H1 (cell line): ENCODE data around the gene GPR39. TPM values are rescaled to one million over a fixed set of nuclear protein-coding genes. Genes with fewer than 3 reads are reported as not detected.

ENCODE experiments used
- SP2 ChIP-seq: IDR thresholded peaks from 2 replicates; pipeline ENCODE4 v1.6.1; 2012; ENCODE audit warnings: mild to moderate bottlenecking, low read length, inconsistent platforms
- TBP ChIP-seq: IDR thresholded peaks from 2 replicates; pipeline ENCODE4 v1.6.1; 2011; ENCODE audit warnings: low read depth, low read length, improper control_type of control experiment
- polyA plus RNA-seq, 7 experiments: library from polyadenylated mRNA; depleted of rRNA in 3 of 7; stranded (reverse) in 5 of 7; unstranded in 2 of 7; fragments of >200 nt in 5 of 7; fragments of 200-250 nt in 2 of 7; gene quantifications; 1 replicate in 5 of 7; 2 replicates in 1 of 7; 4 replicates in 1 of 7; pipeline versions ENCODE4 v1.2.1 to v1.2.3, GENCODE V29; 2011 to 2013; ENCODE audit warnings: missing spikeins in 2 of 7, mixed read lengths in 2 of 7
- total RNA-seq: library from RNA; stranded (reverse); fragmentation: NEBNext Ultra II Directional; extraction: Animal tissue kit (Norgen Biotek cat#: 25700); gene quantifications from 2 replicates; pipeline ENCODE4 v1.2.1, GENCODE V29; 2021
- TF ChIP-seq, protein P1 (sequence below): fragments of 300-600 bp; sonication (generic); IDR thresholded peaks from 2 replicates; pipeline ENCODE4 v1.7.1; 2012; ENCODE audit warnings: low read length, moderate library complexity, mild to moderate bottlenecking, inconsistent platforms; ENCODE audit not compliant: insufficient replicate concordance

The GPR39 gene
- total and polyA plus RNA-seq, 2 of the 8 experiments (the other 6 are each of a cell fraction or from before 2014, with no cell fraction given): 0.63 to 2.7 TPM

DNA sequence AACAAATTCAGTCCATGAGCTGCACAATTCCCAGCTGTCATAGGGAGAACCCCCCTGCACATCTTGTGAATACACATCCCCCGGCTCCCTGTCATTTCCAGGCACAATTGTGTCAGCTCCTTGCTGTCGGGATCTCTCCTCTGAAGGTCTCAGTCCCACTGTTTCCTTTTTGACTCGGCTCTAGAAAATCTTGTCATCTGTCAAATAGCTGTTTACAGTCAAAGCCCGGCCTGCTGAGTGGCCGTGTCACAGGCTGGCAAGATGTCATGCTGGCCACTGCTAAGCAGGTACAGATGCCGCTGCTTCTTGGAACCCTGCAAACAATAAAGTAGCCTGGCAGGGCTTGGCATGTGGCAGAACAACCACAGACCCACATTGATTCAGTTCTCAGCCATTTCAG is 191.7 kb downstream of the GPR39 start (continued):
- TF ChIP-seq, protein P1, sequence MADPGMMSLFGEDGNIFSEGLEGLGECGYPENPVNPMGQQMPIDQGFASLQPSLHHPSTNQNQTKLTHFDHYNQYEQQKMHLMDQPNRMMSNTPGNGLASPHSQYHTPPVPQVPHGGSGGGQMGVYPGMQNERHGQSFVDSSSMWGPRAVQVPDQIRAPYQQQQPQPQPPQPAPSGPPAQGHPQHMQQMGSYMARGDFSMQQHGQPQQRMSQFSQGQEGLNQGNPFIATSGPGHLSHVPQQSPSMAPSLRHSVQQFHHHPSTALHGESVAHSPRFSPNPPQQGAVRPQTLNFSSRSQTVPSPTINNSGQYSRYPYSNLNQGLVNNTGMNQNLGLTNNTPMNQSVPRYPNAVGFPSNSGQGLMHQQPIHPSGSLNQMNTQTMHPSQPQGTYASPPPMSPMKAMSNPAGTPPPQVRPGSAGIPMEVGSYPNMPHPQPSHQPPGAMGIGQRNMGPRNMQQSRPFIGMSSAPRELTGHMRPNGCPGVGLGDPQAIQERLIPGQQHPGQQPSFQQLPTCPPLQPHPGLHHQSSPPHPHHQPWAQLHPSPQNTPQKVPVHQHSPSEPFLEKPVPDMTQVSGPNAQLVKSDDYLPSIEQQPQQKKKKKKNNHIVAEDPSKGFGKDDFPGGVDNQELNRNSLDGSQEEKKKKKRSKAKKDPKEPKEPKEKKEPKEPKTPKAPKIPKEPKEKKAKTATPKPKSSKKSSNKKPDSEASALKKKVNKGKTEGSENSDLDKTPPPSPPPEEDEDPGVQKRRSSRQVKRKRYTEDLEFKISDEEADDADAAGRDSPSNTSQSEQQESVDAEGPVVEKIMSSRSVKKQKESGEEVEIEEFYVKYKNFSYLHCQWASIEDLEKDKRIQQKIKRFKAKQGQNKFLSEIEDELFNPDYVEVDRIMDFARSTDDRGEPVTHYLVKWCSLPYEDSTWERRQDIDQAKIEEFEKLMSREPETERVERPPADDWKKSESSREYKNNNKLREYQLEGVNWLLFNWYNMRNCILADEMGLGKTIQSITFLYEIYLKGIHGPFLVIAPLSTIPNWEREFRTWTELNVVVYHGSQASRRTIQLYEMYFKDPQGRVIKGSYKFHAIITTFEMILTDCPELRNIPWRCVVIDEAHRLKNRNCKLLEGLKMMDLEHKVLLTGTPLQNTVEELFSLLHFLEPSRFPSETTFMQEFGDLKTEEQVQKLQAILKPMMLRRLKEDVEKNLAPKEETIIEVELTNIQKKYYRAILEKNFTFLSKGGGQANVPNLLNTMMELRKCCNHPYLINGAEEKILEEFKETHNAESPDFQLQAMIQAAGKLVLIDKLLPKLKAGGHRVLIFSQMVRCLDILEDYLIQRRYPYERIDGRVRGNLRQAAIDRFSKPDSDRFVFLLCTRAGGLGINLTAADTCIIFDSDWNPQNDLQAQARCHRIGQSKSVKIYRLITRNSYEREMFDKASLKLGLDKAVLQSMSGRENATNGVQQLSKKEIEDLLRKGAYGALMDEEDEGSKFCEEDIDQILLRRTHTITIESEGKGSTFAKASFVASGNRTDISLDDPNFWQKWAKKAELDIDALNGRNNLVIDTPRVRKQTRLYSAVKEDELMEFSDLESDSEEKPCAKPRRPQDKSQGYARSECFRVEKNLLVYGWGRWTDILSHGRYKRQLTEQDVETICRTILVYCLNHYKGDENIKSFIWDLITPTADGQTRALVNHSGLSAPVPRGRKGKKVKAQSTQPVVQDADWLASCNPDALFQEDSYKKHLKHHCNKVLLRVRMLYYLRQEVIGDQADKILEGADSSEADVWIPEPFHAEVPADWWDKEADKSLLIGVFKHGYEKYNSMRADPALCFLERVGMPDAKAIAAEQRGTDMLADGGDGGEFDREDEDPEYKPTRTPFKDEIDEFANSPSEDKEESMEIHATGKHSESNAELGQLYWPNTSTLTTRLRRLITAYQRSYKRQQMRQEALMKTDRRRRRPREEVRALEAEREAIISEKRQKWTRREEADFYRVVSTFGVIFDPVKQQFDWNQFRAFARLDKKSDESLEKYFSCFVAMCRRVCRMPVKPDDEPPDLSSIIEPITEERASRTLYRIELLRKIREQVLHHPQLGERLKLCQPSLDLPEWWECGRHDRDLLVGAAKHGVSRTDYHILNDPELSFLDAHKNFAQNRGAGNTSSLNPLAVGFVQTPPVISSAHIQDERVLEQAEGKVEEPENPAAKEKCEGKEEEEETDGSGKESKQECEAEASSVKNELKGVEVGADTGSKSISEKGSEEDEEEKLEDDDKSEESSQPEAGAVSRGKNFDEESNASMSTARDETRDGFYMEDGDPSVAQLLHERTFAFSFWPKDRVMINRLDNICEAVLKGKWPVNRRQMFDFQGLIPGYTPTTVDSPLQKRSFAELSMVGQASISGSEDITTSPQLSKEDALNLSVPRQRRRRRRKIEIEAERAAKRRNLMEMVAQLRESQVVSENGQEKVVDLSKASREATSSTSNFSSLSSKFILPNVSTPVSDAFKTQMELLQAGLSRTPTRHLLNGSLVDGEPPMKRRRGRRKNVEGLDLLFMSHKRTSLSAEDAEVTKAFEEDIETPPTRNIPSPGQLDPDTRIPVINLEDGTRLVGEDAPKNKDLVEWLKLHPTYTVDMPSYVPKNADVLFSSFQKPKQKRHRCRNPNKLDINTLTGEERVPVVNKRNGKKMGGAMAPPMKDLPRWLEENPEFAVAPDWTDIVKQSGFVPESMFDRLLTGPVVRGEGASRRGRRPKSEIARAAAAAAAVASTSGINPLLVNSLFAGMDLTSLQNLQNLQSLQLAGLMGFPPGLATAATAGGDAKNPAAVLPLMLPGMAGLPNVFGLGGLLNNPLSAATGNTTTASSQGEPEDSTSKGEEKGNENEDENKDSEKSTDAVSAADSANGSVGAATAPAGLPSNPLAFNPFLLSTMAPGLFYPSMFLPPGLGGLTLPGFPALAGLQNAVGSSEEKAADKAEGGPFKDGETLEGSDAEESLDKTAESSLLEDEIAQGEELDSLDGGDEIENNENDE: no peak
- TF ChIP-seq SP2: no peak
- no peak for TF ChIP-seq TBP
